Psoas muscle (tissue), 8 donors: ENCODE measurements around the gene ITGA3. TPM values are rescaled to one million over a fixed set of nuclear protein-coding genes. Genes with fewer than 3 reads are reported as not detected.
"Not testable (repeated sequence)": the region's sequence is repeated elsewhere in the genome, so short reads cannot be mapped to it uniquely, and the experiment has no call there.

ENCODE experiments used
- ATAC-seq, 4 donors: fragments of 200-7000 bp; cut with Tn5 transposase; one replicate each; pipeline ENCODE4 v1.9.1; 2020; ENCODE audit warnings: moderate library complexity in 3 of 4, mild to moderate bottlenecking in 2 of 4
- DNase-seq, 2 donors: peaks; one replicate each; pipeline ENCODE4 v3.0.0-alpha.2; 2020
- H3K27ac ChIP-seq: fragments of 200-600 bp; one replicate; pipeline ENCODE4 v1.8.0; 2022
- H3K27me3 ChIP-seq, 3 donors: fragments of 200-600 bp in 1 of 3; one replicate each; pipeline versions ENCODE4 v1.6.1 to v1.8.0; 2013 to 2022; ENCODE audit warnings: low read length in 2 of 3, mild to moderate bottlenecking in 2 of 3, moderate library complexity in 1 of 3; ENCODE audit not compliant: insufficient read depth in 3 of 3
- H3K36me3 ChIP-seq, 2 donors: fragments of 200-600 bp in 1 of 2; one replicate each; pipeline versions ENCODE4 v1.6.1 to v1.8.0; 2013 to 2022; ENCODE audit warnings: low read depth in 1 of 2, mild to moderate bottlenecking in 1 of 2, moderate library complexity in 1 of 2; ENCODE audit not compliant: insufficient read depth in 1 of 2
- H3K4me1 ChIP-seq: fragments of 200-600 bp; one replicate; pipeline ENCODE4 v1.8.0; 2022
- H3K4me3 ChIP-seq: fragments of 200-600 bp; one replicate; pipeline ENCODE4 v1.8.0; 2022; ENCODE audit warnings: mild to moderate bottlenecking
- H3K9me3 ChIP-seq: fragments of 200-600 bp; one replicate; pipeline ENCODE4 v1.8.0; 2022
- WGBS, 3 donors: extraction: QIAGEN DNeasy Blood & Tissue Kit; methylation state at CpG; one replicate each; pipeline versions ENCODE4 v1.1.6 to v1.1.7; 2013; 5-methylcytosine and 5-hydroxymethylcytosine counted together
- intact Hi-C, 2 donors: fragments of 100-400 bp; cut with DNase I; formaldehyde crosslinking; loops; one replicate each; pipeline versions ENCODE4 v1.11.0 to v1.14.2; 2022
- polyA plus RNA-seq, 3 donors: library from polyadenylated mRNA; stranded (reverse); fragments of 200-250 nt; gene quantifications; one replicate each; pipeline ENCODE4 v1.2.3, GENCODE V29; 2013
- total RNA-seq, 4 donors: library from RNA; stranded (reverse); fragmentation: NEBNext Ultra II Directional in 2 of 4; extraction: Animal tissue kit (Norgen Biotek cat#: 25700) in 2 of 4; gene quantifications; one replicate each; pipeline versions ENCODE4 v1.2.1 to v1.2.4, GENCODE V29; 2021 to 2023
- TF ChIP-seq, protein P1 (sequence below): fragments of 200-600 bp; IDR thresholded peaks from one replicate; pipeline ENCODE4 v1.8.0; 2022; ENCODE audit warnings: antibody characterized with exemption
- donor health status: healthy with polysubstance abuse.
- donor health status: DM: no; HTN: no; CAD: no; lungs with moderate emphysema.
- donor health status: Bipolar disorder and iron deficiency.
- donor health status: healthy.
- donor health status: DM: yes; HTN: yes; CAD: no.
- donor health status: DM: no; HTN: no; CAD: no.
- donor health status: DM: no; HTN: no; CAD: no.
- donor health status: DM: yes; HTN: yes; CAD: no.

Gene ITGA3
- total and polyA plus RNA-seq, 7 donors = 4.9 to 21.9 (median 10.9) TPM

DNA sequence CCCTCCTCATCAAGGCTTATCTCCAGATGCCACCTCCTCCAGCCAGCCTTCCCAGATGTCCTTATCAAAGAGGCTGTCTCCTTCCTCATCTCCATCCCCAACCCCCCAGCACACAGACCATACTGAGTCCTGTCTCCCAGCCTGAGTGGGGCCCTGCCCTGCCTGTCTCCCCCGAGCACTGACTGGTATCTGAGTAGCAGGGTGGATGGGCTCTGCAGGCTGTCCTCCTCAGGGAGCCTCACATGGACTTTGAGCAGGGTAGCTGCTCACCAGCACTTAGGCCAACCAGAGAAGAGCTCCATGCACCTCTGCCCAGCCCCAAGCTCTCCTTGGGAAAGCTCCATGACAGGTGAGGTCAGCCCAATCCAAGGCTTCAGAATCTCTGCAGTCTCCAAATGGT is 20.0 kb upstream of the ITGA3 start:
- no peak overlapping the region for H3K27ac ChIP-seq
- H3K4me3 ChIP-seq = no peak overlapping the region
- no peaks in the 10 kb centered on the region for H3K36me3 ChIP-seq
- TF ChIP-seq, protein P1, sequence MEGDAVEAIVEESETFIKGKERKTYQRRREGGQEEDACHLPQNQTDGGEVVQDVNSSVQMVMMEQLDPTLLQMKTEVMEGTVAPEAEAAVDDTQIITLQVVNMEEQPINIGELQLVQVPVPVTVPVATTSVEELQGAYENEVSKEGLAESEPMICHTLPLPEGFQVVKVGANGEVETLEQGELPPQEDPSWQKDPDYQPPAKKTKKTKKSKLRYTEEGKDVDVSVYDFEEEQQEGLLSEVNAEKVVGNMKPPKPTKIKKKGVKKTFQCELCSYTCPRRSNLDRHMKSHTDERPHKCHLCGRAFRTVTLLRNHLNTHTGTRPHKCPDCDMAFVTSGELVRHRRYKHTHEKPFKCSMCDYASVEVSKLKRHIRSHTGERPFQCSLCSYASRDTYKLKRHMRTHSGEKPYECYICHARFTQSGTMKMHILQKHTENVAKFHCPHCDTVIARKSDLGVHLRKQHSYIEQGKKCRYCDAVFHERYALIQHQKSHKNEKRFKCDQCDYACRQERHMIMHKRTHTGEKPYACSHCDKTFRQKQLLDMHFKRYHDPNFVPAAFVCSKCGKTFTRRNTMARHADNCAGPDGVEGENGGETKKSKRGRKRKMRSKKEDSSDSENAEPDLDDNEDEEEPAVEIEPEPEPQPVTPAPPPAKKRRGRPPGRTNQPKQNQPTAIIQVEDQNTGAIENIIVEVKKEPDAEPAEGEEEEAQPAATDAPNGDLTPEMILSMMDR = no peak
- no peak for ATAC-seq
- no peaks in the 10 kb centered on the region for H3K4me1 ChIP-seq
- H3K9me3 ChIP-seq = no peaks in the 10 kb centered on the region
- 92 to 100% (median 100%) methylated on average over 1 of the region's 1 CpG for WGBS, 3 donors
- DNase-seq = no peak
- H3K27me3 ChIP-seq = no peaks in the 10 kb centered on the region
- intact Hi-C loops = loop anchor here in 1 of 2 donors (10.0 kb wide), 1 partner anchor 239 kb away; the partner anchor contains the start of gene TMEM92

DNA sequence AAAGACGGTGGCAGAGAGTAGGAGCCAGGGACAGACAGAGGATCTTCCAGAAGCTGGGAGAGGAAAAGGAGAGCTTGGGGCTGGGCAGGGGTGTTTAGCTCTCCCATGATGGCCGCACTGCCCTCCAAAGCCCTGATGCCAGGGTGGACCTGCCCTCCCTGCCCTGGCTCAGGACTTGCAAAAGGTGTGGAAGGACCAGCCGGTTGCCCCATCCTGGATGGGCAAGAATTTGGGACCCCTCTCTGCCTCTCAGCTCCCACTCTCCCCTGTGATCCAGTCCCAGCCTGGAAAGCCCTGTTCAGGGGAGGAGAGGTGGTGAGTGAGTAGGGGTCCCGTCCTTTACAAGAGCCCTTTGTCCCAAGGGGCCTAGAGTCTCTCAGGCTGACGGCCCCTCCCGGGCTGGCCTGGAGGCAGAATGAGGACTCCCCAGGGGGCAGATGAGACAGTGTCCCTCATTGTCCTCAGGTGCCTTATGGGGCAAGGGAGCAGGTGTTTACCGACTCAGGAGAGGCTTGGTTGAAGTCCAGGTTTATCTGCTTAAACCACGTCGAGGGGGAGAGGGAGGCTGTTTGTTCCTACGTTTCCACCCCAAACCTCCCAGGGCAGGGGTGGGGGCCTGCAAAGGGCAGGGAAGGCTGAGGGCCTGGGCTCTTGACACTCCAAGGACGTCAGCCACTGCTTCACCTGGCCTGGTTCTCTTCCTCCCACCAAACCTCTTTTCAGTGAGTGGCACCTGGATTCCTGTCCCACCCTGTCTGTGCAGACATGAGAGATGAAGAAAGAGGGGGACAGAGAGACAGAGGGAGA is 19.3 kb upstream of the ITGA3 start:
- ATAC-seq (no peak), DNase-seq (no peak)
- 70 to 79% (median 72%) methylated on average over 10 to 11 of the region's 11 CpGs for WGBS, 3 donors
- intact Hi-C loops = loop anchor here in 1 of 2 donors (10.0 kb wide), 1 partner anchor 238 kb away; the partner anchor contains the start of gene TMEM92
- H3K4me3 ChIP-seq = no peak overlapping the region
- H3K9me3 ChIP-seq = no peaks in the 10 kb centered on the region
- TF ChIP-seq, protein P1 = no peak
- H3K36me3 ChIP-seq = no peaks in the 10 kb centered on the region
- H3K27me3 ChIP-seq = no peaks in the 10 kb centered on the region
- H3K27ac ChIP-seq = no peak overlapping the region
- H3K4me1 ChIP-seq = no peaks in the 10 kb centered on the region

DNA sequence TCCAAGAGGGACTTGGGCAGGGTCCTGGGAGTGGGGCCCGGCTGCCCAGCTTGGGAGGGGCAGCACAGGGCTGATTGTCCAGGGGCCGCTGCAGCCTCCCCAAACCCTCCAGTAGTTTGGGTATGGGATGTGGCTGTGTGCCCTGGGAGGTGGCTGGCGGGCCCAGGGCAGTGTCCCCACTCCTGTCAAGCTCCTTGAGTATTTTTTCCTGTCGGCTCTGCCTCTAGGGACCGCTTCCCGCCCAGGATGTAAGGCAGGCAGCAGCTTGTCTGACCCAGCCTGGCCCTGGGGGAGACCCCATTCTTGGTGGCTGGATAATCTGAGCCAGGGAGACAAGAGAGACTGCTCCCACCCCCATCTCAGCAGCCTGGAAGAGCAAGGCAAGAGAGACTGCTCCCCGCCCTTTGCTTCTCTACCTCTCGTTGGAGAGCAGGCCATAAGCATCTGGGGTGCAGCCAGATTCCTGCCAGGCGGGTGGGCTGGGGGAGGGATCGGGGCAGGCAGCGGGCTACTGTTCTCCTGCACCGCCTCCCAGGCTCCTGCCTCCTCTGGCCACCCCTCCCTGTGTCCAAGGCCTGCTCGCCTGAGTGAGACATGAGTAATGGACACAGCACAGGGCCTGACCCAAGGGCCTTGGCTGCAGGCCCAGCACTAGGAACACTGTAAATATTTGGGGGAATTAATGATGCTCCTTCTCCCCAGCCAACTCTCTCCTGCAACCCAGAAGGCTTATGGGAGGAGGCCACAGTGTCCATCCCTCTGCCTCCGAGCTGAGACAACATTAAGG is 18.4 kb upstream of the ITGA3 start:
- Histone ChIP-seq H3K4me1 (no peaks in the 10 kb centered on the region), H3K27me3 (no peaks in the 10 kb centered on the region), H3K9me3 (no peaks in the 10 kb centered on the region), H3K4me3 (no peak overlapping the region), H3K36me3 (no peaks in the 10 kb centered on the region), H3K27ac (no peak overlapping the region)
- ATAC-seq = peak in 1 of 4 donors; percentile 48
- WGBS, 3 donors = 66 to 72% (median 70%) methylated on average over 13 to 14 of the region's 14 CpGs
- DNase-seq = peak in 1 of 2 donors; percentile 38
- intact Hi-C loops = loop anchor here in 1 of 2 donors (10.0 kb wide), 1 partner anchor 237 kb away; the partner anchor contains the start of gene TMEM92
- TF ChIP-seq, protein P1 = no peak

DNA sequence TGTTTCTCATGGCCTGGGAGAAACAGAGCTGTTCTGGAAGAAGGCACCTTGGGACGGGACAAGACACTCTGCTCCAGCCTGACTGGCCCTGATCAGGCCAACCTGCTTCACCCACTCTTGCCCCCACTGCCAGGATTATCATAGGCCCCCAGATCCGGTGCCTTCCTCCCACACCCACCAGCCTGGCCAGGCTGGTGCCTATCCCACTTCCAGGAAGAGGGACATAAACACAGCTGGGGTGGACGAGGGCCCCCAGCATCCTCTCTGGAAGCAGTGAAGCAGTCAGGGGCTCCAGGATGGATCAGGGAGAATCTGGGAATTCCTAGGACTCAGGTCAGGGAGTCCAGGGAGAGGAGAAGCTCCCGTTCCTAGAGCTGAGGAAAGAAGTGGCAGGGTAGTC is 16.9 kb upstream of the ITGA3 start:
- Histone ChIP-seq H3K9me3 (no peaks in the 10 kb centered on the region), H3K27ac (no peak overlapping the region), H3K4me3 (no peak overlapping the region), H3K4me1 (peaks cover 6% of the 10 kb centered on the region), H3K36me3 (no peaks in the 10 kb centered on the region), H3K27me3 (no peaks in the 10 kb centered on the region)
- ATAC-seq (no peak), DNase-seq (no peak)
- TF ChIP-seq, protein P1 = no peak
- WGBS, 3 donors = 80 to 90% (median 88%) methylated on average over 4 of the region's 4 CpGs
- intact Hi-C loops = loop anchor here in 1 of 2 donors (10.0 kb wide), 1 partner anchor 236 kb away; the partner anchor contains the start of gene TMEM92

DNA sequence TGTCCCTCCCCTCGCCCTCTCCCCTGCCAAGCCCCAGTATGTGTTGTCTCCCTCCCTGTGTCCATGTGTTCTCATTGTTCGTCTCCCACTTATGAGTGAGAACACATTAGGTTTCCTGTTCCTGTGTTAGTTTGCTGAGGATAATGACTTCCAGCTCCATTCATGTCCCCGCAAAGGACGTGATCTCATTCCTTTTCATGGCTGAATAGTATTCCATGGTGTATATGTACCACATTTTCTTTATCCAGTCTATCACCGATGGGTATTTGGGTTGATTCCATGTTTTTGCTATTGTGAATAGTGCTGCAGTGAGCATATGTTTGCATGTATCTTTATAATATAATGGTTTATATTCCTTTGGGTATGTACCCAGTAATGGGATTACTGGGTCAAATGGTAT is 15.4 kb upstream of the ITGA3 start:
- ATAC-seq, H3K27me3 ChIP-seq, H3K9me3 ChIP-seq, H3K36me3 ChIP-seq, H3K4me3 ChIP-seq, H3K27ac ChIP-seq, DNase-seq, intact Hi-C loops: not testable (repeated sequence)
- WGBS, 3 donors = 80 to 86% (median 85%) methylated on average over 5 of the region's 5 CpGs
- H3K4me1 ChIP-seq = peaks cover 17% of the 10 kb centered on the region
